GM19240 (cell line): ENCODE measurements around the gene GNB1L.

Source experiments
- DNase-seq: peaks from one replicate; pipeline ENCODE4 v3.0.0; 2011; ENCODE audit warnings: low spot score; ENCODE audit not compliant: insufficient read length

GNB1L gene, protein sequence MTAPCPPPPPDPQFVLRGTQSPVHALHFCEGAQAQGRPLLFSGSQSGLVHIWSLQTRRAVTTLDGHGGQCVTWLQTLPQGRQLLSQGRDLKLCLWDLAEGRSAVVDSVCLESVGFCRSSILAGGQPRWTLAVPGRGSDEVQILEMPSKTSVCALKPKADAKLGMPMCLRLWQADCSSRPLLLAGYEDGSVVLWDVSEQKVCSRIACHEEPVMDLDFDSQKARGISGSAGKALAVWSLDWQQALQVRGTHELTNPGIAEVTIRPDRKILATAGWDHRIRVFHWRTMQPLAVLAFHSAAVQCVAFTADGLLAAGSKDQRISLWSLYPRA

DNA sequence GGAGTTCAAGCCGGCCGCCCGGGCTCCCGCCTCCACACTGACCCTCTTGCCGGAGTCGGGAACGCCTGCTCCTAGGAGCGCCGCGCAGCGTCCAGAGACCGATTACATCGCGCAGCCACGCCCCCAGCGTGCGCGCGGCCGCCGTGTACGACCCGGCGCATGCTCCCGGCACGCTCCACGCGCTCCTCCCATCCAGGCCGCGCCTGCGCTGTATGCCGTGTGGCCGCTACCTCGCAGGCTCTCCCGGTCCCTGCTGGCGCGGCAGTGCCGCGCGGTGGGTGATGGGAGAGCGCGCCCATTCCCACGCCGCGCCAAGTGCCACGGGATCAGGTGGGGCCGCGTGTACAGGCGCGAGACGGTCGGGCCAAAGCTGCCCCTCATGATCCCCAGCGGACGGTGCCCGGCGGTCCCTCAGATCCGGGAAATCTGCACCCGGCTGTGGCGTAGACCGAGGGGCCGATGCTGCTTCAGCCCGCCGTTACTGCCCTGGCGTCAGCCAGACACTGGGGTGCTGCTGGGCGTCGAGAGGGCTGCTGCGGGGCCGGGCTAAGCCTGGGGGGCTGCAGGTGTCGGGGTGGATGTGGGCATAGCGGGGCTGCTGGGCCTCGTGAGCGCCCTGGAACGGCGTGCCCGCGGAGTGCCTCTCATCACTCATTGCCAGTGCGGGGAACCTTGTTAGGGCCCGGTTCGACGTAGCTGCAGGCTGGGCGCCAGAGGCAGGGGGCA, at the start of gene GNB1L, which contains the start of gene RTL10:
Gene GNB1L (minus strand): TSS at position 97 of the 726 bp plus-strand sequence. CDS start 33,519 bp downstream, outside the sequence.
Gene RTL10 (minus strand): TSS at position 97 of the 726 bp plus-strand sequence. CDS start 2,613 bp downstream, outside the sequence.
- peak; percentile 90 for DNase-seq

DNA sequence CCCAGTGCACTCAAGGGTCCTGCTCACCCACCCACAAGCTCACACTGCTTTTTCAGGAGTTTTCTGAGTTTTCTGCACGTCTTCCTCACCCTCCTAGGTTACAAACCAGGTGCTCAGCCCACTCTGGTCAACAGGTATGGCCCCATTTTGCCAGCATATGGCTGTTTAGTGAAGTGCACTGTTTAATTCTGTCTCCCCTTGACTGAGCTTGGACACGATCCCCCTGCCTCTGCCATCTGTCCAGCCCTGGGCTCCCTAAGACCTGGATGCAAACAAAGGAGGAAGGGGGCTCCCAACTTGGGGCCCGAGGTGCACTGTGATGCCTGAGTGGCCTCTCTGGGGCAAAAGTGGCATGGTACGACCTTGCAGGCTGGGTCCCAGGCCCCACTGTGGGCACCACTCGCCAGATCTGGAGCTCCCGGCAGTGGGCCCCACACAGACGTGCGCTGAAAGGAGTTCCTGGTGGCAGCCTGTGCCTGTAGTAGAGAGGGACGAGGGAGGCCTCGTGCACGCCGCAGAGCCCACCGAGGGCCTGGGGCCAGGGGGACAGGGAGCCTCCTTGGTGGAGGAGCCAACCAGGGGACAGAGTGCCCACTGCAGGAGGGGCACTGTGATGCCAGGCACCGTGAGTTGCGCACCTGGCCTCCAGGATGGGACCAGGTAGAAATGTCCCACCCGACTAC, 49.6 kb upstream of the GNB1L start:
- no peak for DNase-seq

DNA sequence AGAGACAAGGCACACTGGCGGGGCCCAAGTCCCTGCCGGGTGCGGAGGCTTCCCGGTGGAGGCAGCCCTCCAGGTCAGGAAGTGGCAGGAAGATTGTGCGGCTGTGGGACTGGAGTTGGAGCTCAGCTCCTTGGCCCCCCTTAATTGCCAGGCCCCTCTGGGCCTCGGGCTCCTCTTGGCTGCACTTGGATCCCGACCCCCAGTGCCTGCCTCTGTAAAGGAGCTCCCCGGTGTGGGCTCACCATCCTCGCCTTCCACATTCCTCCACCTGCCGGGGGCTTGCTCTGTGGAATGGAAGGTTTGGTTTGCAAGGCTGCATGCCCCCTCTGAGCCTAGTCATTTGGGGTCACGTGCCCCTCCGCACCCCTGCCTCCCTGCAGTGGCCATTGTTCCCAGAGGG, 48.8 kb upstream of the GNB1L start:
- DNase-seq = no peak

DNA sequence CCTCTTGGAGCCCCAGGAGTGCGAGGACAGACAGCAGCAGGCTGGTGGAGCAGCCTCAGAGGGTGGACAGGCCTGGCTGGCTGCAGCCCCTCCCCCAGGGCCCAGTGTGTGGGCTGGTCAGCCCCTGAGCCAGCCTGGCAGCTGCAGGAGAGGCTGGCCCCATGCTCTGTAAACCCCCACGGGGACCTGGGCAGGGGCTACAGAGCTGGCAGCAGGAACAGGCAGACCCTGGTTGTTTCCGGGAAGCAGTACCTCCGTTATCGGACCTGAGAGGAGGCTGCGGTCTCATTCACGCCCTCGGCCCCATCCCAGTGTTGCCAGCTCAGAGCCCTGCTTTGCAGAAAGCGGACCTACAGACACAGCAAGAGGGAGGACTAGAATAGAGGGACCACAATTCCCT, 48.4 kb upstream of the GNB1L start:
- no peak for DNase-seq

DNA sequence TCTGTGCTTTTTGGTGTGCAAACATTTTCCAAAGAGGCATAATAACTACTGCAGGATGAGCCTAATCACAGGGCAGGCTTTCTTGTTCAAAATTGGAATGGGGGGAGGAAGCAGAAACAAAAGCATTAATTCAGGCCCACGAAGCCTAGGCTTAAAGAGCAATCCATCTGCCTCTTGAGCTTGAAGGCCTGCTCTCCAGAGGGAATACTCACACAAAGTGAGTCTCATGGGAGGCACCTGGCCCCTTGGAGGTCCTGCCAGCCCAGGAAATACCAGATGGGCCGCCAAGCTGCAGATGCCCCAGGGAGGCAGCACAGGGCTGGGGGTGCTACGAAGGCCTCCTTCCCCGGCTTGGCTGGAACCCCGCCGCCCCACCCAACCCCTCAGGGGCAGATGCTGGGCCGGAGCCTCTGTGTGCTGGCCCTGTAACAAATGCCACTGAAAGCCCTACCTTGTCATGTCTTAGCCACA, 47.6 kb upstream of the GNB1L start:
- no peak for DNase-seq

DNA sequence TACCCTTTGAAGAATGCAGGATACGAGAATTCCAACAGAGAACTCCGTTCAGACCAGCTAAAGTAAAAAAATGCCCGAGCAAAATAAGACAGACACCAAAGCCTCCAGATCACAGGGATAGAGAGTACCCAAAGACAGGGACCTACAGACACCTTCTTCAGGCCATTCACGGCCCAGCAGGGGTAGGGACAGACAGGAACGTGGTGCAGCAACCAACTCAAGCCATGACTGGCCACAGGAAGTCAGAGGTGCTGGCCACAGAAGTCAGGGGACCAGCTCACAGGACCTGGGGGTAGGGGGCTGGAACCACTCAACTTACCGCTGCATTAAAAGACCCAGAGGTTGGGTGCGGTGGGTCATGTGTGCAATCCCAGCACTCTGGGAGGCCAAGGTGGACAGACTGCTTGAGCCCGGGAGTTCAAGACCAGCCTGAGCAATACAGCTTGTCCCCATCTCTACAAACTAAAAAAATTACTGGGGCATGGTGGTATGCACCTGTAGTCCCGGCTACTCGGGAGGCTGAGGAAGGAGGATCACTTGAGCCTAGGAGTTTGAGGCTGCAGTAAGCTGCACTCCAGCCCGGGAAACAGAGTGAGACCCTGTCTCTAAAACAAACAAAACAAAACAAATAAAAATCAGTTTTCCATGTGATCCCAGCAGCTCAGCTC, 47.0 kb upstream of the GNB1L start:
- DNase-seq = no peak

DNA sequence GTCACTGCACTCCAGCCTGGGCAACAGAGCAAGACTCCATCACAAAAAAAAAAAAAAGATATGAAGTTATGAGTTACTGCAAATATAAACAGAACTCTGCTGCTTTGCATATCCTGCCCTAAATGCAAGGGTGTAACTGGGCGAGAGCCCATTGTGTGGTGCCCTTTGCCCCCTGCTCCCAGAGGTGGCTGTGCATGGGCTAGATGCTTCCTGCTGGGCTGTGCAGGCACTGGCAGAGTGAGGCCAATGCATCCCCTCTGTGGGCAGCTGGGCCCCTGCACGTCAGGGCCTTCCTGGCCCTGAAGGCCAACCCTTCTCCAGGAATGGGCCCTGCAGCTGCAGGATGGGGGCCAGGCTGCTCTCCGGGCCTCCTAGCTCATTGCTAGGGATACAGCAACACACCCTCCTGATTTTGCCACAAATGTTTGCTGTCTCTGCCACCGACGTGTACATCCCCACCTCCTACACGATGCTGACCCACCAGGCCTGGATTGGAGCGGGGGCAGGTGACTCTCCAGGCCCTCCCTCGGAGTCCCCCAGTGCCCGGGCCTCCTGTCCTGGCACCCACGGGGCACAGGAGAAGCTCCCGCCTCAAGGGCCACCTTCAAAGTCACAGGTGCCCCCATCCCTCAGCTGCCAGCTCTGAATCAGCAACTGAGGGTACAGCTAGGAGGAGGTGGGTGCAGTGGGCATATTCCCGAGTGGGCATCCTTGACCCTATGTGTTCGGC, 46.2 kb upstream of the GNB1L start:
- DNase-seq = no peak

DNA sequence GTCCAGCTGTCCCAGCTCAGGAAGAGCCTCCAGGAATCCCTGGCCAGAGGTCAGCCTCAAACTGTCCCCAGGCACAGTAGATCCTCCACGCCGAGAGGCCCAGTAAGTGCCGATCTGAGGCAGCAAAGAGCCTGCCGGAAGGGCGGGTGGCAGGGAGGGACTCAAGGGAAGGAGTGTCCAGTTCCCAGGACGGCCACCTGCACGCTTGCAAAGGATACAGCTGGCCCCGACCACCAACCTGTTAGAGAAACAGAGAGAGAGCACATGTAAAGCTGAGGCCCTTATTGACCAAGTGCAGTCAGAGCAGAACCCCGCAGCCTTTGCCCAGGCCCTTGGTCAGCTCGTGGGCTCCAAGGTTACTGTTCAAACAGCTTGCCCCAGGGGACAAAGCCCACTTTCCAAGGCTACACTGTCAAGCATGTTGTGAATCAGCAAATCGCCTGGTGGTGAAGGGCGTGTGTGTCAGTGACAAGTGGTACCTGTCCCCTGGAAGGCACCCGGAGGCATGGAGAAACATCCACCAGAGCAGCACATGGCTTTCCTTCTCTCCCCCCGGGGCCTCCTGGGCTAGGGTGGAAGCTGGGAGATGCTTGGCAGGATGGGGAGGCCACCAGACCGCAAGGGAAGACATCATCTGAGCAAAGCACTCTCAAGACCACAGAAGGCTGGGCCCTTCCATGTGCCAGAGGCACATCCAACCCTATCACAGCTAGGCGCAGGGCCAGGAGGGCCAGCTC, 44.3 kb upstream of the GNB1L start:
- DNase-seq = no peak

DNA sequence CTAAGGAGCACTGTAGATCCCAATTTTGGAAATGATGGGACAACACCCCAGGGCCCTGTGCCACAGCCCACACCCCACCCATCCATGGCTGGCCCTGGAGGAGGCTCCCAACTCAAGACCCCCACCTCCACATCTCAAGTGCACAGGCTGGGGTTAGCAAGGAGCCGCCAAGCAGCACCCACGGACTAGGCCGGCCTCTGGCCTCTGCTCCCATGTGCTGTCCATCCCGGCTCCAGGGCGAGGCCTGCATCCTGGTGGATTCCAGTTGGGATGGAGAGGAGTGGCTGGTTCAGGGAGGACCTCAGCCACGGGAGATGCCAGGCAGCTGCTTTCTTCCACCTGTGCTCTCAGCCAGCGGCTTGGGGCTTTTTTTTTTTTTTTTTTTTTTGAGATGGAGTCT, 43.5 kb upstream of the GNB1L start:
- DNase-seq = no peak

DNA sequence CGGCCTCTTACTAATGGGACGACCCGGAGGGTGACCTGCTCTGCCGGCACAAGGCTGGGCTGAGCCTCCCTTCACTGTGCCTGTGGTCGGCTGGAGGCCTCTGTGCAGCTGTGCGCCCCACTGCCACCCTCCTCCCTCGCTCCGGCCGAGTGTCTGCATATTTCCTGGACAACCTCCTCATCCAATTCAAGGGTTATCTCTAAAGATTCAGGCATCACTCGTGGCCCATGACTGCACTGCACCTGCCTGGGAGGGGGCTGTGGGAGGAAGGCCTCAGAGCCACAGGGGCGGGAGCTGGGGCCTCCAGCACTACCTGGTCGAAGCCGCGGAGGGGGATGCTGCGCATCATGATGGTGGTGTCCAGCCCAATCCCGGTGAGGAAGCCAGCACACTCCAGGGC, 43.1 kb upstream of the GNB1L start:
- no peak for DNase-seq

DNA sequence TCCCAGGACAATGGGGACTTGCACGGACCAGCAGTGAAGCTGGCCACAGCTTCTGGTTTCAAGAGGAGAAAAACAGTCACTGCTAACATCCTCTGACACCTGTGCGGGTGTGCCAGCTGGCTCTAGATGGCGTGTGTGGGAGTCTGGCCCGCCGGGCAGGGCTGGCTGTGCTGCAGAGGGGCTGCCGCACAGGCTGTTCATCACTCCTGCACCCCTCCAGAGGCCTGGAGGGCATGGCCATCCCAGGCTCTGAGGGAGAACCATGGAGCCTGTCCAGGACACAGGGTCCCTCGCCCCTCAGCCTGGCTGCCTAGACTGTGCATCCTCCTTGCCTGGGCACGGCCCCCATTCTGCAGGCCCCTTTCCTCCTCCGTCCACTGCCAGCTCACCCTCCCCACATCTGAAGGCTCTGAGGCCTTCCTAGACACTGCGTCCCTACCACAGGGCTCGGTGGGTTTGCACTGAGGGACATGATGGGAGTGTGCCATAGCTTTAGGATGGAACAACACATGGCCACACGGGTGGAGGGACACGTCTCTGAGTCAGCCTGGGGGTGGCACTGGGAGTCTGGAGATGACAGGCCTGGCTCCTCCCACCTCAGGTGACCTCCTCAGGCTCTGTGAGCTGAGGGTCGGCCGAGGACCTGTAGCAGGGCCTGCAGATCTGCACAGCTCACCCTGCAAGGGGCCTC, 42.1 kb upstream of the GNB1L start:
- no peak for DNase-seq

DNA sequence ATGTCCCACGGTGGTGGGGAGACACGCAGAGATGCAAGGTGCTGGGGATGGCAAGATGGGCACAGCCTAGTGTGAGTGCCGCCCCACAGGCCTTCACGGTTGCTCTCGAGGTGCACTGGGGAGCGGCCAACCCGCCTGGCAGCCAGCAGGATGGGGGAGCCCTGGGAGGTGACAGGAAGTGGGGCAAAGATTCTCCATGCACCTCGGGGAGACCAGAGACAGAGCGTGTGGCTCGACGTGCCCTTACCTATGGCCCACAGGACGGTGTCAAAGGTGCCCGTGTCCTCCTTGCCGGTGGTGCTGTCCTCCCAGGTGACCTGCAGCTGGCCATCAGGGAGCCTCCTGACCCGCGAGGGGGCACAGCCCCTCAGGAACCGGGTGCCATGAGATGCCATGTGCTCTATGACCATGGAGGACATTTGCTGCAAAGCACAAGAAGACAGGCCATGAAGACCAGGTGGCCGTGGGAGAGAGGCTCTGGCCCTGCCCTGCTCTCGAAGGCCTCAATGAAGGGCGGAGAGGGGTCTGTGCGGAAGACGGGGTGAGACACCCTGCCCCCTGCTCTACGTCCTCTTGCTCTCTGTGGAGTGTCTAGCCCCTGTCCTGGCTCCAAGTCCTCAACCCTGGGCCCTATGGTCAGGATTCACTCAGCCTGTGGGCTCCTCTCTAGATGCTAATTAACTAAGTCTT, 40.6 kb upstream of the GNB1L start:
- no peak for DNase-seq

DNA sequence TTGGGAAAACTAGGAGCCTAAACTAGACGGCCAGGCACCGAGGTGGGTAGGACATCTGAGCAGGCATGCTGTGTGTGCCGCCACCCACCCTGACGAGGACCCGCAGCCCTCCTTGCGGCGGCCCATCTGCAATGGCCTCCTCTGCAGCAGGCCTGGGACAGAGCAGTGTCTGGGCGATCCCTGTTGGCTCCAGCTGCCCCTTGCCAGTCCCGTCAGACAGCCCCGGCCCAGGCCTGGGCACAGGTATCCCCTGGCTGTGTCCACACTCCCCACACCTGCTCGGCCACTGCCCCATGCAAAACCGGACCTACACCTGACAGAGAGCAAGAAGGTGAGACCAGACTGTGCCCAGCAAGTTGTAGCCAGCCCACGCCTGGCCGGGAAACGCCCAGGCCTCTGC, 38.7 kb upstream of the GNB1L start:
- DNase-seq = no peak

DNA sequence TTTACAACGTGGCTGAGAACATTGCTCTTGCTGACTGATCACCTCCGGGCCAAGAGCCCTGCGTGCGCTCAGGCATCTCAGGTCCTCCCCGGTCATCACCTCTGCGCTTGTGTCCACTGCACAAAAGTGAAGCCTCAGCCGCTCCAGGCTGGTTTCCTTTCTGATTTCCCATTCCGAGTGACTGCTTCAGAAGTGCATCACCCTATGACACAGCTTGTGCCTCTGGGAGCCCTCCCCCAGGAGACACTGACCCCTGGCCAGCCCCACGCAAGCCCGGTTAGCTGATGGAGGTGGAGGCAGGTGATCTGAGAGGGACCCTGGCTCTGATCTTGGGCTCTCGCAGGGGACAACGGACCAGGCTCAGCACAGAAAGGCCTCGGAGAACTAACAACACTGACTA, 38.3 kb upstream of the GNB1L start:
- no peak for DNase-seq

DNA sequence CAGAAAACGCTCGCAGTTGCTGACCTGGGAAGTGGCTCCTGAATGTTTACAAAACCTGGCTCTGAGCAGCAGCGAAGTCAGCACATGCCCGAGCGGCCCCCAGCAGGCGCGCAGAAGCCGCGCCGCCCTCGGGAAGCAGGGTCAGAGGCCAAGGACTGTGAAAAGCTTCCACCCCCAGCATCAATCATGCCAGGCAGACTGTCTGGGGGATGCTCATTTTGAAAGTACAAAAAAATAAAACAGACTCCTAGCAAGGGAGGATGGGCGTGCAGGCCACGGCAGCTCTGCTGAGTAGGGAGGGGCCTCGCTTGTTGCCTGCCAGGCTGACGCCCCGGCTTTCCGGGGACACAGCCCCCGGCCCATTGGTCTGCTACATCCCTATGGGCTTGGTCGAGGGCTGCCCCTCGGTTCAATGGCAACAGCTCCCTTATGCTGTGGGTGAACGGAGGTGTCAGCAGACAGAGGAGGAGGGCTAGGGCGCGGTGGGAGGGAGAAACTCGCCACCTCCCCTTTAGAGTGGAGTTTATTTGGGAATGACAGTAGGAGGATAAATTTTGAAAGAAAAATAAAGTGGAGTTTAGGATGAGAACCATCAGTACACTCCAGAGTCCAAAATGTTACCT, 37.7 kb upstream of the GNB1L start:
- no peak for DNase-seq

DNA sequence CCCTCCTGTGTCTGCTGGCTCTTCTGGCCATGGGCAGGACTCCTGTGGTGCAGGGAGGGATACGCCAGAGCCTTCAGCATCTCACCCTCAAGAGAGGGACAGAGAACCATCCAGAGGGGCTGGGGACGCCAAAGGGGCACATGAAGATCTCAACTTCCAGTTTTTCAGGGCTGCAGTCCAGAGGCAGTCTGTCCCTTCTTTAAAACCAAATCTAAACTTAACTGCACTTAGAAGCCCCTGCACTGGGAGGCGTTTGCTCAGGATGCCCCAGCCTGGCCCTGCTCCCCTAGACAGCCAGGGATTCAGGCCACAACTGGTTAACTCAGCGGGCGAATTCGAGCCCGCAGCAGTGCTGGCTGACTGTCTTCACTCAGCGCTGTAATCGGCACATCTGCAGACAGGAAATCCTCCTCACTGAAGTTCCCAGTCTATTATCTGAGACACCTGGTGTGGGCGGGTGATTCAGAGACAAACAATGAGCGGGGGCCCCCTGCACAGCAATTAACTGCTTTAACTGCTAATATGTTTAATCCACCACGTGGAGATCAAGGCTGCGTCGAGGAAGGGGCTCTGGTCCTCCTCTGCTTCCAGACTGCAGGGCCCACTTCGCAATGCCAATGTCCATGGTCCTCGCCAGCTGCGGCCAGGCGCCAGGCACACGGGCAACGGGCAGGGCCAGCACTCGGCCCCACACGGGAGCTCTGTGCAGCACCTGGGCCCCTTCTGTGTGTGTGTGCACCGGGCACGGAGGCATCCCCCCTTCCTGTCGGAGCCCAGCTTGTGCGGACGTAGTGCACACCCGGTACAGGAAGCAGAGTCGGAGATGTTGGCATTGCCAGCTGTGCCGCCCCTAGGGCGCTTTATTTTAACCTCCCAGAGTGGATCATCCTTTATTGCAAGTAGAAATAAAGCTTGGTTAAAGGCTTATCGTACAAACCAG, 36.9 kb upstream of the GNB1L start:
- DNase-seq = peak; percentile 76

DNA sequence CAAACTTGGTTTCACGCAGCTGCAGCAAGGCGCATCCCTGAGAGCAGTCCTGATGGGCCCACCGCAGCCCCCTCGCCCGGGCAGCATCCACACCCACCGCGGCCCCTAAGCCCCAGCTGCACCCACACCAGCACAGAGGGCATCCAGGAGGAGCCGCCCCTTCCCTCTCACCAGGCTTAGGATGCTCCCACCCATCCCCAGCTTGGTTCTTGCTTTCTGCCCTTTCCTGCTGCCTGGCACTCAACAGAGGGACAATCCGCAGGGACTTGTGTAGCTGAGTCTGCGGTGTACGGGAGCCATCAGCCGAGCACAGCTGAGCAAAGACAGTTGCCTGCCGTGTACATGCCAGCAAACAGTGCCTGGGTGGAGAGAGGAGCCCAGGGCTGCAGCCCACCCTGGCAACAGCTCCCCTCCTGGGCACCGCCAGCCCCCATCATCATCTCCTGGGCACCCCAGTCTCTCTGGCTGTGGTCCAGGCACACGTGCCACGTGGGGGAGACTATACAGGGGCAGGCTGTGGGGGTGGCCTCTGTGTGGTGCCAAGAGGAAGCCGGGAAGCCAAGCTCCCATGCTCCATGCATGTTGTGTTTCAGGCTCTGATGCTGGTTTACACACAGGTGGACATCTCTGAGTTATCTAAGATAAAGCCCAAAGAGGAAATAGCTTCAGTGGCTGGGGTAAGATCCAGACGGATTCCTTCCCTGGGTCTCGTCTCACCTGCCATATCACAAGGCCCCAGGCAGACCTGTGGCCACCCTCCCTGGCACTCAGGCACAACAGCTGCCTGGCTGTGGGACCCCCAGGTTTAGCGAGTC, 36.0 kb upstream of the GNB1L start:
- DNase-seq = no peak
